ENCODE measurements around the gene PELI2. TPM values are rescaled to one million over a fixed set of nuclear protein-coding genes. Genes with fewer than 3 reads are reported as not detected.

The PELI2 gene
- total RNA-seq, 4 donors from 2014 or later: 0.91 to 10.5 (median 3.9) TPM

- H3K4me1 ChIP-seq: peaks cover 4 to 40% (median 7%) of the 10 kb centered on the region in 3 donors
- no peak for TF ChIP-seq CTCF (IDR thresholded peaks at IDR 0.05)
- no peak for TF ChIP-seq POLR2A (IDR thresholded peaks at IDR 0.05)
- WGBS, 2 donors: 89 to 96% methylated on average over 6 of the region's 6 CpGs
- no peaks in the 10 kb centered on the region for H3K27me3 ChIP-seq
- DNase-seq: no peak
- peaks cover 0 to 17% (median 0%) of the 10 kb centered on the region in 3 donors for H3K9me3 ChIP-seq
- intact Hi-C loops (cut with DNase I): no loop called here
- H3K36me3 ChIP-seq: no peaks in the 10 kb centered on the region
- H3K27ac ChIP-seq: no peak overlapping the region
- no peak overlapping the region for H3K4me3 ChIP-seq
These were observed 51.8 kb downstream of the PELI2 start for GRCh38 chr14:56170028-56170427.

- no peak for DNase-seq
- no peak for TF ChIP-seq CTCF (IDR thresholded peaks at IDR 0.05)
- no peak for TF ChIP-seq POLR2A (IDR thresholded peaks at IDR 0.05)
- intact Hi-C loops (cut with DNase I): no loop called here
These were observed 52.7 kb downstream of the PELI2 start for GRCh38 chr14:56170877-56171422.

GRCh38 chr14:56172074-56172473, 53.9 kb downstream of the PELI2 start:
- H3K4me1 ChIP-seq: peaks cover 4 to 56% (median 7%) of the 10 kb centered on the region in 3 donors
- intact Hi-C loops (cut with DNase I): no loop called here
- WGBS, 2 donors: 80% methylated on average over 1 of the region's 3 CpGs; no CpG with 5 or more reads in 1 of the 2 donors
- TF ChIP-seq CTCF (IDR thresholded peaks at IDR 0.05) (no peak), POLR2A (IDR thresholded peaks at IDR 0.05) (no peak)
- peak overlapping the region in 2 of 4 donors; percentile 30 to 40 for H3K27ac ChIP-seq
- no peaks in the 10 kb centered on the region for H3K27me3 ChIP-seq
- H3K9me3 ChIP-seq: no peaks in the 10 kb centered on the region
- H3K36me3 ChIP-seq: no peaks in the 10 kb centered on the region
- no peak for DNase-seq
- H3K4me3 ChIP-seq: no peak overlapping the region

More at GRCh38 chr14:56170877-56171422, 52.7 kb downstream of the PELI2 start:
- H3K4me1 ChIP-seq: peaks cover 4 to 49% (median 7%) of the 10 kb centered on the region in 3 donors
- no peaks in the 10 kb centered on the region for H3K27me3 ChIP-seq
- no peaks in the 10 kb centered on the region for H3K36me3 ChIP-seq
- 72 to 80% methylated on average over 7 of the region's 7 CpGs for WGBS, 2 donors
- H3K4me3 ChIP-seq: no peak overlapping the region
- peaks cover 0 to 8% (median 0%) of the 10 kb centered on the region in 3 donors for H3K9me3 ChIP-seq
- no peak overlapping the region for H3K27ac ChIP-seq

GRCh38 chr14:56172571-56172971, 54.4 kb downstream of the PELI2 start:
- TF ChIP-seq CTCF (IDR thresholded peaks at IDR 0.05) (no peak), POLR2A (IDR thresholded peaks at IDR 0.05) (no peak)
- Histone ChIP-seq H3K27ac (peak overlapping the region in 2 of 4 donors; percentile 30 to 40), H3K4me1 (peaks cover 4 to 54% (median 7%) of the 10 kb centered on the region in 3 donors), H3K4me3 (no peak overlapping the region), H3K27me3 (no peaks in the 10 kb centered on the region), H3K36me3 (no peaks in the 10 kb centered on the region), H3K9me3 (no peaks in the 10 kb centered on the region)
- no peak for DNase-seq
- intact Hi-C loops (cut with DNase I): no loop called here
- WGBS, 2 donors: 34 to 37% methylated on average over 3 of the region's 3 CpGs

- WGBS, 2 donors: 87 to 90% methylated on average over 6 of the region's 6 CpGs
- Histone ChIP-seq H3K4me3 (no peak overlapping the region), H3K27ac (peak overlapping the region in 1 of 4 donors; percentile 27), H3K36me3 (no peaks in the 10 kb centered on the region), H3K4me1 (peaks cover 4 to 45% (median 7%) of the 10 kb centered on the region in 3 donors), H3K9me3 (no peaks in the 10 kb centered on the region), H3K27me3 (no peaks in the 10 kb centered on the region)
- no peak for TF ChIP-seq POLR2A (IDR thresholded peaks at IDR 0.05)
- no peak for TF ChIP-seq CTCF (IDR thresholded peaks at IDR 0.05)
- no peak for DNase-seq
- intact Hi-C loops (cut with DNase I): no loop called here
These were observed 55.2 kb downstream of the PELI2 start for GRCh38 chr14:56173365-56173922.
